ENCODE results near the gene TPX2.

Gene TPX2

DNA sequence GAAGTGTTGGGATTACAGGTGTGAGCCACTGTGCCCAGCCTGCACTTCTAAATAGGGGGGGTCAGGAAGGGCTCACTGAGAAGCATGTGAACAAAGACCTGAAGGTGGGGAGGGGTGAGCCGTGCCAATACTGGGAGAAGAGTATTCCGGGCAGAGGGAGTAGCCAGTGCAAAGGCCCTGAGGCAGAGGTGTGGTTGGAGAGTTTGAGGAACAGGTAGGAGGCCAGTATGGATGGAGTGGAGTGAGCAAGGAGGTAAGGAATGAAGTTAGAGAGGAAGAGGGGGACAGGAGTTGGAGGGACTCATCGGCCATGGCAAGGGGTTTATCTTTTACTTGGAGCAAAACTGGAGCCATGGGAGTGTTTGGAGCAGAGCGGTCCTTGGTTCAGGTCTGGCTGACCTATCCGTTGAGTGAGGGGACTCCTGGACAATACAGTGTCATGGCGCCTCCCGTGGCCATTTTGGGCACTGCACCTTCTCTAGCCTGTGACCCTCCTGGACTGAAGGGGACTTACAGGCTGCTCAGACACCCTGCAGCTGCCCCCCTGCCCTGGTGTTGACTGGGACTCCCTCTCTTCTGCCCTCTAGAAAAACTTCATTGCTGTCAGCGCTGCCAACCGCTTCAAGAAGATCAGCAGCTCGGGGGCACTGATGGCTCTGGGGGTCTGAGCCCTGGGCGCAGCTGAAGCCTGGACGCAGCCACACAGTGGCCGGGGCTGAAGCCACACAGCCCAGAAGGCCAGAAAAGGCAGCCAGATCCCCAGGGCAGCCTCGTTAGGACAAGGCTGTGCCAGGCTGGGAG lies 94.2 kb downstream of the TPX2 start:
- no peaks in the 10 kb centered on the region for H3K9me3 Mint-ChIP-seq

DNA sequence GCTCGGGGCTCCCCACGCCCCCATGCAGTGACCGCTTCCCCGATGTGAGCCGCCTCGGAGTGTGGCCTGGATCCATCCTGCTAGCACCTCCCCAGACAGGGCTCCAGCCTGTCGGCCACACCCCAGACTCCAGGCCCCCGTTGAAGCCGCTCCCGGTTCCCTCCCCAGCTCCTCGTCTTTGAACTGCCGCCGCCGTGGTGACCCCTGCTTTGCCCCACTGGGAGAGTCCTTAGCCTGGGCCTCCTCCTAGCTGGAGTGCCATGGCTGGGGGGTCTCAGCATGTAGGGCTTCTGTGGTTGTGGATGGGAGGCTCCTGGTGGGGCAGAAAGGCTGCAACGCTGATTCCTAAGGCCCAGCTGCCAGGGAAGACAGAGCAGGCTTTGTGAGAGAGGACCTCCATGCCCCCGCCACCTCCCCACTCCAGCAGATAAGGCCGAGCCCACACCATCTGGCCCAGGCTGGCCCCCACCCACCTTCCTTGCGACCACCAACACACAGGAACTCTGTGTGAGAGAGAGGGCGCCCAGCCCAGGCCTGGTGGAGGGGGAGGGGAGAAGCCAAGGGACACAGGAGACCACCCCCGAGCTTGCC lies 94.9 kb downstream of the TPX2 start:
- Mint-ChIP-seq H3K9me3 (no peaks in the 10 kb centered on the region), H3K4me1 (peaks cover 33% of the 10 kb centered on the region), H3K36me3 (ENCODE audit: low read depth) (no peaks in the 10 kb centered on the region), H3K27me3 (ENCODE audit: low read depth) (no peaks in the 10 kb centered on the region), H3K27ac (peak overlapping the region in 2 of 3 experiments; percentile 78 to 89), H3K4me3 (no peak overlapping the region)
- TF ChIP-seq, protein P1, sequence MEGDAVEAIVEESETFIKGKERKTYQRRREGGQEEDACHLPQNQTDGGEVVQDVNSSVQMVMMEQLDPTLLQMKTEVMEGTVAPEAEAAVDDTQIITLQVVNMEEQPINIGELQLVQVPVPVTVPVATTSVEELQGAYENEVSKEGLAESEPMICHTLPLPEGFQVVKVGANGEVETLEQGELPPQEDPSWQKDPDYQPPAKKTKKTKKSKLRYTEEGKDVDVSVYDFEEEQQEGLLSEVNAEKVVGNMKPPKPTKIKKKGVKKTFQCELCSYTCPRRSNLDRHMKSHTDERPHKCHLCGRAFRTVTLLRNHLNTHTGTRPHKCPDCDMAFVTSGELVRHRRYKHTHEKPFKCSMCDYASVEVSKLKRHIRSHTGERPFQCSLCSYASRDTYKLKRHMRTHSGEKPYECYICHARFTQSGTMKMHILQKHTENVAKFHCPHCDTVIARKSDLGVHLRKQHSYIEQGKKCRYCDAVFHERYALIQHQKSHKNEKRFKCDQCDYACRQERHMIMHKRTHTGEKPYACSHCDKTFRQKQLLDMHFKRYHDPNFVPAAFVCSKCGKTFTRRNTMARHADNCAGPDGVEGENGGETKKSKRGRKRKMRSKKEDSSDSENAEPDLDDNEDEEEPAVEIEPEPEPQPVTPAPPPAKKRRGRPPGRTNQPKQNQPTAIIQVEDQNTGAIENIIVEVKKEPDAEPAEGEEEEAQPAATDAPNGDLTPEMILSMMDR (IDR thresholded peaks at IDR 0.05; ENCODE audit: unreplicated experiment in 3 of 3): no peak

More for the DNA sequence above, 94.2 kb downstream of the TPX2 start:
- Mint-ChIP-seq H3K27me3 (ENCODE audit: low read depth) (no peaks in the 10 kb centered on the region), H3K36me3 (ENCODE audit: low read depth) (no peaks in the 10 kb centered on the region), H3K4me1 (peaks cover 33% of the 10 kb centered on the region), H3K4me3 (no peak overlapping the region), H3K27ac (peak overlapping the region in 2 of 3 experiments; percentile 78 to 89)
- TF ChIP-seq, protein P1 (IDR thresholded peaks at IDR 0.05; ENCODE audit: unreplicated experiment in 3 of 3): peak; percentile 82 to 92 (median 90)

DNA sequence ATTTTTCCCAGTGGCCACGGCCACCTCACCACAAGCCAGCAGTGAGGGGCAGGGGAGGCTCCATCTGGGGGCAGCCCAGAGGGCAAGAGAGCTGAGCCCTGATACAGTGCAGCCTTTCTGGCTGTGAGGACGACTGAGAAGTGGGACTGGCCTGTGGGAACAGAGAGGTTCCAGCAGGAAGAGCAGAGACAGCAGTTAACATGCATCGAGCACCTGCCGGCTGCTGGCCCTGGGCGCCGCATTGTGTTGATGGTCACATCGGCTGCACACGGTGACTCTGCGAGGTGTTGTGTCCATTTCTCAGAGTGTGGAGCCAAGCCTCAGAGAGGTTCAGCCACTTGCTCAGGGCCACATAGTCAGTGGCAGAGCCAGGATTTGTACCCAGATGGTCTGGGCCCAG lies 96.5 kb downstream of the TPX2 start:
- TF ChIP-seq, protein P1 (IDR thresholded peaks at IDR 0.05; ENCODE audit: unreplicated experiment in 3 of 3): no peak
- H3K4me1 Mint-ChIP-seq: peaks cover 30% of the 10 kb centered on the region
- H3K4me3 Mint-ChIP-seq: no peak overlapping the region
- no peaks in the 10 kb centered on the region for H3K27me3 Mint-ChIP-seq (ENCODE audit: low read depth)
- no peaks in the 10 kb centered on the region for H3K9me3 Mint-ChIP-seq
- H3K27ac Mint-ChIP-seq: peak overlapping the region in 2 of 3 experiments; percentile 44 to 88
- no peaks in the 10 kb centered on the region for H3K36me3 Mint-ChIP-seq (ENCODE audit: low read depth)

DNA sequence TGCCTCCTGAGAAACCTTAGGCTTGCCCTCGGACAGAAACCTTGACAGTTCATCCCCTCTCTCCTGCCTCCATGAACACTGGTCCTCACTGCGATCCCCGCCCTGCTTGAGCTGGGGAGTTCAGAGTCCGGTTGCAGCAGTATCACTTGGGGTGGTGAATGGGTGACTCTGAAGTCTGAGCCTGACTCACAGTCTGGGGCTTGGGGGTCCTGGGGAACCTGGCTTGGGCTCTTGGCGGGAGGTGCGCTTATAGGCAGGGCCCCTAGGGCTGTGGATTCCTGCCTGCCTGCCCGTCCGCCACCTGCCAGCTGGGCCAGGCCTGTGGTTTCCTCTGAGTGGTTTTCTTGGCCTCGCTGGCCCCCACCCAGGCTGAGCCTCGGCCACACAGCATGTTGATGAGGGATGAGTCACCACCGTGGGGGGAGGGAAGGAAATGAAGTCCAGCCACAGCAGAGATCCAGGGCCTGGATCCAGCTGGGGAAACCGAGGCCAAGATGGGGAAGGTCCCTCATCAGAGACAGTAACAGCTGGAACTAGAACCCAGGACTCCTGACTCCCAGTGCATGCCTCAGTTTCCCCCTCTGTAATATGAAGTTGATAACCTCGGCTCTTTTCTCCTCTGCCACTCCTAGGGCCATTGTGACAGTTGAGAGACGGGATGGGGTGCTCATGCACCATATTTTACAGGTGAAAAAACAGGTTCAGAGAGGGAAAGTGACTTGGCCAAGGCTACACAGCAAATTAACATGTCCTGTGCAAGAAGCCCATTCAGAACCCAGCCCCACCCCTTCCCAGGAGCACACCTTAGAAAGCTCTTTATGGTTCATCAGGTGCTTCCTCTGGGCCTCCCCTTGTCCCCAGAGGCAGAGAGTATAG lies 97.1 kb downstream of the TPX2 start:
- Mint-ChIP-seq H3K36me3 (ENCODE audit: low read depth) (no peaks in the 10 kb centered on the region), H3K9me3 (no peaks in the 10 kb centered on the region), H3K4me1 (peaks cover 35% of the 10 kb centered on the region), H3K27me3 (ENCODE audit: low read depth) (peaks cover 3% of the 10 kb centered on the region), H3K4me3 (no peak overlapping the region), H3K27ac (peak overlapping the region in 2 of 3 experiments; percentile 33 to 88)
- TF ChIP-seq, protein P1 (IDR thresholded peaks at IDR 0.05; ENCODE audit: unreplicated experiment in 3 of 3): no peak

DNA sequence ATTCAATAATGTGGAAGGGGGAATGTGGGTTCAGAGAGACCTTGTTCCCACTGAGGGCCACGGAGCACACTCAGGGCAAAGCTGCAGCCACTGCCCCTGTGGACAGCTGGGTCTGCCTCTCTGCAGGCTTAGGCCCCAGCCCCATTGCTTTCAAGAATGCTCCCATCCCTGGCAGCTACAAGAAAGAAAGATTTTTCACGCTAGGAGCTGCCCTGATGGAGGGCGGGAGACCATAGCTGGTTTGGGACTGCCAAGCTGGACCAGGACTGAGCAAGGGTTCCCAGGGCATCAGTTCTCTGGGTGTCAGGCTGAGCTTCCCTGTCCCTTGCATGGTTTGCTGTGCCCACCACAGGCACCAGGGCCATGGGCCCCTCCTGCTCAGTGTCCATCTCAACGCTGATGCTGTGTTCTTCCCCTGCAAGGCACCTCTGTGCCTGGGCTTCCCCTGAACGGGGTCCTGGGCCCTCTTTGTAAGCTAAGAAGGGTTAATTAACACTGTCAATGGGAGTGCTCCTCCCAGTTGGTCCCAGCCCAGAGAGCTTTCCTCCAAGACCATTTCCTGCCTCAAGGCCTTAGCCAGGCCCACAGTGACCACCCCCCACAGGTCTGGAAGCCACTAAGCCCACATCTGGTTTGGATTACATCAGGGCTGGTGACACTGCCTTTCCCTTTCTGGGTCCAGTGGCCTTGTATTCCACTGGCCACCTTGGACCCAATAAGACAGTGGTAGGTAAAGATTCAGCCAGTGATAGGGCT lies 97.9 kb downstream of the TPX2 start:
- Mint-ChIP-seq H3K4me3 (no peak overlapping the region), H3K9me3 (no peaks in the 10 kb centered on the region), H3K27ac (peak overlapping the region in 1 of 3 experiments; percentile 88), H3K4me1 (peaks cover 41% of the 10 kb centered on the region), H3K27me3 (ENCODE audit: low read depth) (peaks cover 3% of the 10 kb centered on the region), H3K36me3 (ENCODE audit: low read depth) (no peaks in the 10 kb centered on the region)
- TF ChIP-seq, protein P1 (IDR thresholded peaks at IDR 0.05; ENCODE audit: unreplicated experiment in 3 of 3): no peak
